NB4 (cell line): Measurements from ENCODE around the gene GSC2.

Experiments used
- CTCF ChIP-seq: IDR thresholded peaks from one replicate; pipeline ENCODE4 v1.5.1; 2012; ENCODE audit warnings: low read depth, low read length
- MAX ChIP-seq: IDR thresholded peaks from 2 replicates; pipeline ENCODE4 v1.6.1; 2011; ENCODE audit warnings: low read depth, low read length
- MYC ChIP-seq: IDR thresholded peaks from 2 replicates; pipeline ENCODE4 v1.6.1; 2011; ENCODE audit warnings: low read depth, low read length
- POLR2A ChIP-seq: IDR thresholded peaks from 2 replicates; pipeline ENCODE4 v1.6.1; 2011; ENCODE audit warnings: mild to moderate bottlenecking; ENCODE audit not compliant: insufficient read length; ENCODE audit errors: extremely low read depth

- no peak for TF ChIP-seq CTCF
- no peak for TF ChIP-seq POLR2A
- TF ChIP-seq MAX, result no peak
- no peak for TF ChIP-seq MYC
Measured at GRCh38 chr22:19131685-19132015, 18.4 kb downstream of the GSC2 start.
